DMS79 treated with DMSO at 0.1 percent for 48 hours (cell line): ENCODE data around the gene LSM7.

ENCODE experiments used
- DNase-seq: peaks from one replicate; lab custom pipeline; 2025; lab: John Stamatoyannopoulos, UW

The LSM7 gene

GRCh38 chr19:2328401-2329148, at the start of gene LSM7, which contains the start of gene SPPL2B:
Gene LSM7 (minus strand): TSS chr19:2328586. CDS start chr19:2328566, 20 bp downstream.
Gene SPPL2B (plus strand): TSS chr19:2328684. CDS start chr19:2328710, 26 bp downstream.
- DNase-seq, result peak; percentile 77

DNA sequence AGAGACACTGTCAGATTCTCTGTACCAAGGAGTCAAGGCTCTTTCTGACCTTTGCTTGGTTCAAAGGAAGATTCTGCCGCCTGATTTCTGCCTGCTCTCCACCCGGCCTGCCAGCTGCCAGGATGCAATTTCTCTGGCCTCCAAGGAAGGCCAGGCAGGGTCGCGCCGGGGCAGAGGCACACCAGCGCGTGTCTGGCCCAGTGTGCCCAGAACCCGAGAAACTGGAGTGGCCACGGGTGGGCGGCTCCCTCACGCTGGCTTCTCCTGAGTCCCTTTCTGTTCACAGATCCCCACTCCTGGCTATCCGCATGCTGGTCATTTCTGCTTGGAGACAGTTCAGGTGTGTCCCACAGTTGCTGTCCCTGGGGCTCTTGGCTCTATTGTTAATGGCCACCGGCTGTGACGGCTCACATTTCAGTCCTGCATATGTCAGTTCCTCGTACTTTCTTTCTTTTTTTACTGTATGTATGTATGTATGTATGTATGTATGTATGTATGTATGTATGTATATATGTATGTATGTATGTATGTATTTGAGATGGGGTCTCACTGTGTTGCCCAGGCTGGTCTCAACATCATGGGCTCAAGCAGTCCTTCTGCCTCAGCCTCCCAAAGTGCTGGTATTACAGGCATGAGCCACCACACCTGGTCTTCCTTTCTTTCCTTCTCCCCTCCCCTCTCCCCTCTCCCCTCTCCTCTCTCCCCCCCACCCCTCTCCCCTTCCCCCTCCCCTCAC, 48.6 kb upstream of the LSM7 start:
- DNase-seq, result no peak

DNA sequence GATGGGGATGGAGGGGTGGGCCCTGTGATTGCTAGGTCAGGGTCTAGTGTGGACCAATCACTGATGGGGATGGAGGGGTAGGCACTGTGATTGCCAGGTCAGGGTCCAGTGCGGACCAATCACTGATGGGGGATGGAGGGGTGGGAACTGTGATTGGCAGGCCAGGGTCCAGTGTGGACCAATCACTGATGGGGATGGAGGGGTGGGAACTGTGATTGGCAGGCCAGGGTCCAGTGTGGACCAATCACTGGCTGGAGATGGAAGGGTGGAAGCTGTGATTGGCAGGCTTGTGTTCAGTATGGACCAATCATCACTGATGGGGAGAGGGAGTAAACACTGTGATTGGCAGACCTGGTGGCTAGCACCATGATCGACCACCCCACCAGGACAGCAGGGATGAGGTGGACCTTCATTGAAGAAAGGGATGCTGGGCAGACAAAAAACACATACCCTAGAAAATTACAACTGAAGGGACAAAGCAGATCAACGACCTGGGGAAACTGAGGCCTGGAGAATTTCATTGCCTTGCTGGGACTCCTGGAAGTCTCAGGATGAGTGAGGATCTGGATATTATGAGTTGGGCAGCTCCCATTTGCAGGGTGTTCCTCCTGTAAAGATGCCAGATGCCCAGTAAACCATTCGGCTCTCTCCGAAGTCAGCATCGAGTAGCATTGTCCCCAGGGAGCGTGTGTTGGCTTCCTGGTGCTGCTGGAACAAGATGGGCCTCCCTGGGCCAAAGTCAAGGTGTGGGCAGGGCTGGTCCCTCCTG, 47.2 kb upstream of the LSM7 start:
- DNase-seq, result no peak

GRCh38 chr19:2374808-2375207, 46.4 kb upstream of the LSM7 start:
- no peak for DNase-seq

DNA sequence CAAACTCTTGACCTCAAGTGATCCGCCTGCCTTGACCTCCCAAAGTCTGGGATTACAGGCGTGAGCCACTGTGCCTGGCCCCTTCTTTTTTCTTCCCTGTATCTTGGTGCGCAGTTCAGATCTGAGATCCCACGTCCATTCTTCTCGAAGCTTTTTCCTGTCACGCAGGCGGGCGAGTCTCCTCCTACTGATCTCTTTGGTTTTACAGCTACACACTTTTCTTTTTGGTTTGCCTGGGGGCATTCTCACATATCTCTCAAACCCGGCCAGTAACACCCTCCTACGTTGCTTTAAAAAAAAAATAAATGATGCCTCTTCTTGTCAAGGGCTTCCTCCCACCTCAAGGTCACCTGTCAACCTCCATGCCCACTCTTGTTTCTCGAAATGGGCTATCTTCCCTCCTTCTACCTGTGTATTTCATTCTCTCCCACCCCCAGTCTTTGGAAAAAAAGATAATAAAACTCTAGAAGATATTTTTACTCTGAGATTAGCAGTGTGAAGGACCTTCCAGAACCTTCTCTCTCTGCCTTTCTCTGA, 43.8 kb upstream of the LSM7 start:
- no peak for DNase-seq

DNA sequence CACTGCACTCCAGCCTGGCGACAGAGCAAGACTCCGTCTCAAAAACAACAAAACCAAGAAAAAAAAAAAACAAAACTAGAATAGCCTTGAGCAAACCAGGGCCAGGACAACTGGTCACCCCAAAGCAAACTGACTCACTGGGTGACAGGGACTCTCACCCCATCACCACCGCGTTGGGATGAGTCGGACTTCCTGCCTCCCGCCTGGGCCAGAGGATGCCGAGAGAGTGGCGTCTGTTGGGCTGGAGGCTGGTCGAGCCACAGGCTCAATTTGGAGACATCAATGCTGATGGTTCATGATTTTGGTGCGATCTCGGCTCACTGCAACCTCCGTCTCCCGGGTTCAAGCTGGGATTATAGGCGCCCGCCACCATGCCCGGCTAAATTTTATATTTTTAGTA, 43.3 kb upstream of the LSM7 start:
- no peak for DNase-seq

GRCh38 chr19:2365201-2365970, 37.0 kb upstream of the LSM7 start:
- no peak for DNase-seq

DNA sequence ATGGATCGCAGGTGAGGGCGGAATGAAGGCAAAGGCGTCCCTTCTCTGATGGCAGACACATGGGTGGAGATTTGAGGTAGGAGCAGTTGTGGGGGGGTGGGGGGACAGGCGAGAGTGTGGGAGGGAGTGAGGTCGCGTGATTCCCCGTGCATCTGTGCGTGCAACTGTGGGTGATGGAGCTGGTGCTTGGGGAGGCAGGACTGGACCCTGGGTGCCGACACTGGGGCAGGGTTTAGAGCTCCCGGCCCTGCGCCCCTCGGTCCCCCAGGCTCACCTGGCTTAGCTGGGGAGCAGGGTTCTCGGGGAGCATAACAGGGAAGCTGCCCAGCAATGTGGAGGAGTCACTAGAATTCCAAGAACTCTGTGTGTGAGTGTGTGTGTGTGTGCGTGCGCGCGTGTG, 35.0 kb upstream of the LSM7 start:
- DNase-seq, result no peak

GRCh38 chr19:2362970-2363300, 34.5 kb upstream of the LSM7 start:
- no peak for DNase-seq

DNA sequence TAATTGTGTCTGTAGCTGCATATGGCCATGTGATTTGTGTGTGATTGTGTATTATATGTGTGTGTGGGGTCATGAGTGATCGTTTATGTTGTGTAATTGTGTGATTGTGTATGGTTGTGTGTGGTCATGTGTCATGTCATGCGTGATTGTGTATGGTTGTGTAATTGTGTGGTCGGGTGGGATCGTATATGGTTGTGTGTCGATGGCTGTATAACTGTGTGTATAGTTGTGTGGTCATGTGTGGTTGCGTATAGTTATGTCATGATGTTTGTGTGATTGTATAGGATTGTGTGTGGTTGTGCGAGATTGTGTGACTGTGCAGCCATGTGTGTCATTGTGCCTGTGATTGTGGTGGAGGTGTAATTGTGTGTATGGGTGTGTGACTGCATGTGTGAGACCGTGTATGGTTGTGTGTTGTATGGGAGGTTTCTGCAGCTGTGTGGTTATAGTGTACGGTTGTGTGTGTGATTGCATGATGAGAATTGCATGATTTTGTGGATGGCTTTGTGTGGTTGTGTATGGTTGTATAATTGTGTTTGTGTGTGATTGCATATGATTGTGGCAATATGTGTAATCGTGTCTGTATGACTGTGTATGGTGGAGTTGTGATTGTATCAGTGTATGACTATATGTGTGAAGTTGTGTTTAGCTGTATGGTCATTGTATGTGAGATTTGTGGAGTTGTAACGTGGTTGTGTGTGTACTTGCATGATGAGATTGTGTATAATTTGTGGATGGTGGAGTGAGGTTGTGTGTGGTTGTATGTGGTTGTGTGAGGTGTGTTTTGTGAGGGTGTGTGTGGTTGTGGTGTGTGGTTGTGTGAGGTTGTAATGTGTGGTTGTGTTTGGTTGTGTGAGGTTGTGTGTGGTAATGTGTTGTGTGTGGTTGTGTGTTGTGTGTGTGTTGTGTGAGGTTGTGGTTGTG, 33.9 kb upstream of the LSM7 start:
- no peak for DNase-seq

DNA sequence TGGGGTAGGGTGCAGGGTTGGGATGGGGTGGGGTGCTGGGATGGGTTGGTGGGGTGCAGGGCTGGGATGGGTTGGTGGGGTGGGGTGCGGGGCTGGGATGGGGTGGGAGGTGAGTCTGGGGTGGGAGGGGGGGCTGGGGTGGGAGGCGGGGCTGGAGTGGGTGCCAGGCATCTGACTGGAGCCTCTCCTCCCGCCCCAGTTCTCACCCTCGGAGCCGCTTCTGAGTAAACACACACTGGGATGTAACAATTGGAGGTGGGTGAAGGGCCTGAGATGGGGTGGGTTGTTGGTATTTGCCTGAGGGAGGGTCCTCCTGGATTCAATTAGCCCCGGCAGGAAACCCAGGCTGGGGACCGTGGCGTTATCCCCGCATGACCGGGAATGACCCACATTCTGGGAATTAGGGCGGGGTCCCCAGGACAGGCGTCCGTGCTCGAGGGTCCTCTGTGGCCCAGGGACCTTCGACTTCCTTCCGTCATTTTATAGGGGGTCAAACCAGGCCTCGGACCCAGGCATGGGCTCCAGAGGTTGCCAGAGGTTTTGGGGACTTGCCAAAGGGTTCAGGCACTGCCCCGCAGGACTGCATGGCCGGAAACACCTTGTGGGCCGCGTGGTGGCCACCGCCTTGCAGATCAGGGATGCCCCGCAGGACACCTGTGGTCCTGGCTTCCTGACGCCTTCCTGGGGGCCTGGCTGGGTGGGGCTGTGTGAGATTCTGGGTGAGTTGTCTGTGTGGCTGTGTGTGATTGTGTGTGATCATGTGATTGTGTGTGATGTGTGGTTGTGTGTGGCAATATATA, 33.1 kb upstream of the LSM7 start:
- no peak for DNase-seq

DNA sequence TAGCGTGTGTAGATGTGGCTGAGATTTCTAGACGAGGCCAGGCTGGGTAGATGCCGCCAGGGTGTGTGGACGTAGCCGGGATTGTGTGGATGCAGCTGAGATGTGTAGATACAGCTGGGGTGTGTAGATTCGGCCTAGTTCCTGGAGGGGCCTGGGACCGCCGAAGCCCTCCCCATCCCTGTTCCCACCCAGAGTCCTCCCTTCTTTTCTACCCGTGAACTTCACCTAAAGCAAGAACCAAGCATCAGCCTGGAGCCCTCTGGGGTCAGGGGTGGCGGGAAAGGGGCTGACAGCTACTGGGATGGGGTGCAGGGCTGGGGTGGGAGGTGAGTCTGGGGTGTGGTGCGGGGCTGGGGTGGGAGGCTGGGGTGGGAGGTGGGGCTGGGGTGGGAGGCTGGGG, 32.4 kb upstream of the LSM7 start:
- DNase-seq, result no peak

- no peak for DNase-seq
Observed at GRCh38 chr19:2359992-2360685, 31.8 kb upstream of the LSM7 start, which contains the start of gene TMPRSS9. Gene TMPRSS9 (plus strand): TSS chr19:2360265. CDS start chr19:2389786, 29,521 bp downstream.

GRCh38 chr19:2358548-2359173, 30.3 kb upstream of the LSM7 start:
- DNase-seq, result no peak

DNA sequence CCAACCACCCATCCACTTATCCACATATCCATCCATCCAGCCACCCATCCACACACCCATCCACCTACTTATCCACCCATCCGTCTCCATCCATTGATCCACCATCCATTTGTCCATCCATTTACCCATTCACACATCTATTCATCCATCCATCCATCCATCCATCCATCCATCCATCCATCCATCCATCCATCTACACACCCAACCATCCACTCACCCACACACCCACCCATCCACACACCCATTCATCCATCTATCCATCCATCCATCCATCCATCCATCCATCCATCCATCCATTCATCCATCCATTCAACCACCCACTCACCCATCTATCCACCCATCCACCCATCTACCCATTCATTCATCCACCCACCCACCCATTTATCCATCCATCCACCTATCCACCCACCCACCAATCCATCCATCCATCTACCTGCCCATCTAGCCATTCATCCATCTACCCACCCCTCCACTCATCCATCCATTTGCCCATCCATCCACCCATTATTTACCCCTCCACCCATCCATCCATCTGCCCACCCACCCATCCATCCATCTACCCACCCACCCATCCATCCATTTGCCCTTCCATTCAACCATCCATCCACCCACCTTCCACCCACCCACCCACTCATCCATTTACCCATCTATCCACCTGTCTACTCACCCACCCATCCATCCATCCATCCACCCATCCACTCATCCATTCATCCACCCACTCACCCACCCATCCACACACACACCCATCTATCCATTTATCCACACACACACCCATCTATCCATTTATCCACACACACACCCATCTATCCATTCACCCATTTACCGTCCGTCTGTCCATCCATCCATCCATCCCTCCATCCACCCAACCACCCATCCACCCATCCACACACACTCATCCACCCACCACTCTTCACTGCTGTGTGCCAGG, 29.2 kb upstream of the LSM7 start:
- no peak for DNase-seq

GRCh38 chr19:2356036-2356646, 27.8 kb upstream of the LSM7 start:
- no peak for DNase-seq
